Activated gamma-delta T cell treated with anti-CD3 and anti-CD28 coated beads, Interleukin-2, amount 50 U/mL, for 16 hours (primary cell): Measurements from ENCODE around the gene COL10A1.
"Not testable (repeated sequence)": the region's sequence is repeated elsewhere in the genome, so short reads cannot be mapped to it uniquely, and the experiment has no call there.

ENCODE experiments used
- DNase-seq: peaks from one replicate; pipeline ENCODE4 v3.0.0-alpha.2; 2020; ENCODE audit warnings: low read depth

The COL10A1 gene

DNA sequence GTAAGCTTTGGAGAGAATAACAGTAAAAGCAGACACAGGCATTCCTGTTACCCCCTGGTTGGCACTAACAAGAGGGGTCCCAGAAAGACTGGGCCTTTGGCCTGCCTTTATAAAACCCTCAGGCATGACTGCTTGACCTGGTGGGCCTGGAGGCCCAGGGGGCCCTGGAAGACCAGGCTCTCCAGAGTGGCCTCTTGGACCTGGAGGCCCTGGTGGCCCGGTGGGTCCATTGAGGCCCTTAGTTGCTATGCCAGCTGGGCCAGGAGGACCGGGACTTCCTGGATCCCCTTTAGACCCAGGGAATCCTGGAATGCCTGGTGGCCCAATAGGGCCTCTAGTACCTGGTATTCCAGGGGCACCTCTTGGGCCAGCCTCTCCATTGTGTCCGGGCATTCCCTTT is 5.5 kb downstream of the COL10A1 start:
- no peak for DNase-seq

GRCh38 chr6:116118608-116119007 is 7.3 kb downstream of the COL10A1 start:
- no peak for DNase-seq

- no peak for DNase-seq
These were observed 10.2 kb downstream of the COL10A1 start for GRCh38 chr6:116115781-116116180.

DNA sequence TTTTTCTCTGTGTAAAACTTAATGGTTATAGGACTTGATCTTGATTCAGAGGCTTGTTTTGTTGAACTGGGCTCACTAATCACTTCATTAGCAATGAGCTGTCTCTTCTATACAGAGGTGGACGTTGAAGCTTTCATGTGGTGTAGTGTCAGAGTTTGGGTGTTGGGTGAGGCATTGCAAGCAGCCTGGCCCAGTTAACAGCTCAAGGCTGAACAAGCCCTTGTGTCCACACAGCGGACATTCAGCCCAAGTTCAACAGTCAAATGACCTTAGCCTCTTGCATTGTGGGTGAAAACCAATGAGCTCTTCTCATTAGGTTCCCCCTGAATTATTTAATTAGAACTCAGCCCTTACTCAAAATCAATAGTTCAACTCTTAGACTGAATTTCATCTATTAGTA is 12.5 kb downstream of the COL10A1 start:
- DNase-seq, result no peak

- no peak for DNase-seq
These were observed 14.1 kb downstream of the COL10A1 start for GRCh38 chr6:116111552-116112528.

GRCh38 chr6:116108836-116109235 is 17.1 kb downstream of the COL10A1 start:
- no peak for DNase-seq

GRCh38 chr6:116106146-116106545 is 19.8 kb downstream of the COL10A1 start:
- DNase-seq, result no peak

DNA sequence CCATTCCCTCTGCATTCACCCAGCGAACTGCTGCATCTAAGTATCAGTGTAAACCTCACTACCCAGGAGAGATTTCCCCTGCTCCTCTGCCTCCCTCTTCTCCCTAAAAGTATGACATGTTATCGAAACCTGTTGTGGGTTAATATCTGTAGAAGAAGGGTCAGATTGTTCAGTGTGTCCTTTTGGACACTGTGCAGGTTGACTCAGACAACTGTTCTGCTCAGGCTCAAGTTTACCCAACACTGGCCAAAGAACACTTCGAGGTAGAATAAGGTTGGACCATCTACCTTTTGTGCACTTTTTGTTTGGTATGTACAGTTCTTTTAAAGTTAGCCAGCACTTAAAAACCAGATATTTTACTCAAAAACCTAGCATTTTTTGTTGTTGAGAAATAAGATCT is 20.7 kb downstream of the COL10A1 start:
- DNase-seq, result no peak

DNA sequence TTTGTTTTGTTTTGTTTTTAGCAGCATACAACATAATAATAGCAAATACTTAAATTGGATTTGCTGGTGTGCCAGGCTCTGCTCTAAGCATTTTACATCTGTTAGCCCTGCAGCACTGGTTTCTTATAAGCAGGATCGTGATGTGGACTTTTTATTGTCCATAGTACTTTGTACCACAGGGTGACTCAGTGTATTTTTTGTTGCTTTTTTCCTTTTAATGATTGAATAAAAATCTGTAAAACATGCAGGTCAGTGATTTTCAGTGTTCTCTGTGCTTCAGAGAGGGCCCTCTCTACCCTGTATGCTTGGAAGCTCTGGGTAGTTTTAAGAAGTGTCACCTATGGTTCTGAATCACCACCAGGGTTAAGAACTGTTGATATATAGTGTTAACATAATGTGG is 21.3 kb downstream of the COL10A1 start:
- DNase-seq, result no peak

DNA sequence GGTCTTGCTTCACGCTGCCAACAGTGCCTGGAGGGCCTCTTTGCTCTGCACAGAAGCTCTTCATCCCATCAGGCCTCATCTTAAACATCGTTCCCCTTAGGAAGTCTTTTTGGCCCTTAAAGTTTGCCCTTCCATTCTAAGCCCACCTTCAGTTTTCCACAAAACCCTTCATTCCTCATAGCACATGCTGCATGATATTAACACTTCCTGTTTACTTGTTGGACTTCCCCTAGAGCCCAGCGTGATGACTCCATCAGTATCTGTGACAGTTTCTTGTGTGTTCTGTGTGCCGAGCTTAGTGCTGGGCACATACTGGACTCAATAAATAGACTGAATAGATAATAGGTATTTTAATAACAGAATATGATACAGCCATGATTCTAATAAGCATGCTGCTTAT is 23.1 kb downstream of the COL10A1 start:
- no peak for DNase-seq

- no peak for DNase-seq
These were observed 24.1 kb downstream of the COL10A1 start for GRCh38 chr6:116101790-116102189.

DNA sequence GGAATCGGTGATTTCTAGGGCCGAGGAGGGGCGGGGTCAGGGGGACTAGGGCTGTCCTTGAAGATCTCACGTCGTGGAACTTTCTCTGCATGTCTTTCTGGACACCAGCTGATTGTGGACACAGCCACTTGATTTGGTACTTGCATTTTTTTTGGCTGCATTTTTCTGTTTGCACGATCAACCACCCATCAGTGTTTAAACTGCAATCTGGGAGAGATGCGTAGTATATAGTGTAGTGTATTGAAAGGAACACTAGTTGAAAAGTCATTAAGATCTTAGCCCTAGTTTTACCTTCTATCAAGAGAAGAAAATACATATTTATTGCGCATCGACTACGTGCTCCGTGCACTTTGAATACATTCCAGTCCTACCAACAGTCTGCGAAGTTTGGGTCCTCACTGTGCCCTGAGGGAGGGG is 24.6 kb downstream of the COL10A1 start:
- no peak for DNase-seq

DNA sequence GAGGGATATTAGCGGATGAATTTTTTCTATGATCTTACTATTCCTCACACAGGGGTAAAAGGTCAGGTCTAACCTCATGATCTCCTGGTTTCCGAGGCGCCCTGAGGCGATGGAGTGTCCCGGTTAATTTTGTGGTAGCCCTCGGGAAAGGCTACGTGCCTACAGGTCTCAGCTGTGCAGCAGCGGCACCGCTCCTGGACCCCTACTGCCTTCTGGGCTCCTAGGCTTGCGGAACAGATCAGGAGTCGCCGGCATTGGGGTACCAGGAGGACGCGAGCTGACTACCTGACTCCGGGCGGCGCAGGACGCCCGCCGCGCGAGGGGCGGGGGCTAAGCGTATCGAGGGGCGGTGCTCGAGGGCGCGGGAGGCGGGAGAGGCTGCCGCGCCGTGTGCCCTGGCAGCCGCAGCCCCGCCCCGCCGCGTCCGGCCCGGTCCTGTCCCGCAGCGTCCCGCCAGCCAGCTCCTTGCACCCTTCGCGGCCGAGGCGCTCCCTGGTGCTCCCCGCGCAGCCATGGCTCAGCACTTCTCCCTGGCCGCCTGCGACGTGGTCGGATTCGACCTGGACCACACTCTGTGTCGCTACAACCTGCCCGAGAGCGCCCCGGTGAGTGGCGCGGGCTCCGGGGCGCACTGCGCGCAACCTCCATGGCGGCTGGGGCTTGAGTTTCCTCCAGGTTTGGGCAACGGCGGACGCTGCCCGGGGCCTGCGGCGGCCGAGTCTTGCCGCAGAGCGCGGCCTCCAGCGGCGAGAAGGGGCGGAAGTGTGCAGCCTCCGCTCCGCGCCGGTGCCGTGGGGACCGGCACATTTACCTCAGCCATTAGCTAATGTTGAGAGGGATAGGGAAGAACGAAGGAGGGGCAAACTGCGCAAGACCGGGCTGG is 25.3 kb downstream of the COL10A1 start, which contains the start of gene NT5DC1:
Gene NT5DC1, plus strand, starts transcription at position 435 of the 883 bp plus-strand sequence. Its CDS starts 78 bp downstream, at position 513.
- peak; percentile 78 for DNase-seq

DNA sequence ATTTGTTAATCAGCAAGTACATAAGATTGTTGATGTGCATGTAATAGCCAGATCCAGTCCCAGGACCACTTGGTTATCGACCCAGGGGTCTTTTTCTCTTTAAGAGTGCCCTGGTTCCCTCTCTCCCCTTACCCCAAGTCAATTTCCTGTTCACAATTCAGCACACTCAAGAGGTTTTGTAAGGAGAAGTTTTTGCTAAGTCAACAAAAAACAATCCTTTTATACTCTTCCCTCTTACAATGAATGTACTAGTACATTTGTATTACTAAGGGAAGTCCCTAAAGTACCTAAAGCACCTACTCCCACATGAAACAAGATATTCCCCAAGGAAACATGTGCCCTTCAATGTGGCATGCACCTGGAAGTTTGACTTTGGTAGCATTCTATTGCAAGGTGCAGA is 26.9 kb downstream of the COL10A1 start:
- no peak for DNase-seq

DNA sequence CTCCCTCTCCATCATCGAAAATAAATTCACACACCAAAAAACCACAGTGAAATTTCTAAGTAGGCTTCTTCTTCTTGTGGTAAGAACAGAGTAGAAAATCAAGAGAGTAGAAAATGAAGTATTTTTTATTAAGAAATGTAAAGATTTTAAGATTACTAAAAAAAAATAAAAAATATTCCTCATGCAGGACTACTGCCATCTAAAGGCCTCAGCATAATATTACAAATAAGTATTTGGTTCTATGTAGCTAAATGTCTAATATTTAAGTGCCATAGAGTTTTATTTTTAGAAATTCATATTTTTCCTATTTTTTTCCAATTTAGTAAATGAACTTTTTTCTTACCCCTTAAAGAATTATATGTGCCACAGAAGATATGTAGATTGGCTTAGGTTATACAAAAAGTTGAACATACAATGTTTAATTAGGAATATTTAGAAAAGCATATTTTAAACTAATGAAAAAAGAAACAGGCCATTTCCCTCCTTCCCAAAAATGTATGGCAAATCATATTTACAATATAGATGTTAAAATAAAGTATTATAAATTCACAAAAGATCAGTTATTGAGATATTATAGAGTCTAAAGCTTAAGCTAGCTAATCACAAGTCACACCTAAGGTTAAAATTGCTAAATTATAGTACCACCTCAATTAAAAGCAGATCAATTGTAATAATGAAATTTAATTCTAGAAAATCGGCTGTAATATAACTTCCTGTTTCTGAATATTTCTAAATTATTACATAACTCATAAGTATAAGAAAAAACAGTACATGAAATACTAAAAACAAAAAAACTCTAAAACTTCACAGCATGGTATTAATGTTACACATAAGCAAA is 28.7 kb downstream of the COL10A1 start:
- DNase-seq, result no peak

GRCh38 chr6:116096048-116096759 is 29.7 kb downstream of the COL10A1 start:
- DNase-seq, result not testable (repeated sequence)

GRCh38 chr6:116094041-116094440 is 31.9 kb downstream of the COL10A1 start:
- DNase-seq, result no peak

GRCh38 chr6:116090251-116090650 is 35.7 kb downstream of the COL10A1 start:
- no peak for DNase-seq

DNA sequence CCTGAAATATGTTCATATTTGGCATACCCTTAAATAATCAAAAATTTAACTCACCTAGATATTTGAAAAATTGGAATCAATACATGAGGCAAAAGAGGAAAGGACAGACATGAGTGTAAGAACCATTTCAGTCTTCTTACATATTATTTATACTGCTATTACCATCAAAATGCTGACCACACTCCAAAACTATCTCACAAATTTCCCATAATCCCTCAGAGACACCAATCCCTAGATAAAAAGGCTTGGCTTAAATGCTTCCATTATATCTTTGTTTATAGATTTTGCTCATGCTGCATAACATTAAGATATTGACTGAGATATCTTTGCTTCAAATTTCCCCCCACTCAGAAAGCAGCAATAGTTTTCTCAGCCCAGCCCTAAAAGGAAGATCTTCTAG is 37.0 kb downstream of the COL10A1 start:
- DNase-seq, result no peak

DNA sequence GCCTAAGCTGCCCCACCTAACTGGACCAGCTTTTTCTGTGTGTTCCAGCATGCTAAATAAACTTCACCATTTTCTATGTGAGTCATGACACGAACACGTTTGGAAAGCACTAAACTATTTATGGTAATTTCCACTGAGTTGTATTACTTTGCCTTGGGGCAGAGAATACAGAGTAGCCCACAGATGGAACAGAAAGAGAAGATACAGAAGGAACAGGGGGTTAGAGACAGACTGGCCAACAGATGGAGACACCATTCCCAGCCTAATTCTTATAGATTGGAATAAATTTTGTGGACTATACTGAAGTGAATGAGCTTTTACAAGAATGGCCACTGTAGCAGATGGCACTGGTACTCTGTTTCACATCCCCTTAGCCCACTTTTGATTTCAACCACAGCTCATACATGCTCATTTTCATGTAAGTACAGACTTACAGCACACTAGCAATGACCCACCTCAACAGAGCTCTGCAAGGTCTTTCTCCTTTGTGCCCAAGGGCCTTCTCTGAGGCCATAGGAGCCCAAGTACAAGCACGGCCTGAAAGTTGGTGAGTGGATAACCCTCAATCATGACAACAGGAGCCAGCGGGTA is 38.4 kb downstream of the COL10A1 start:
- DNase-seq, result no peak

GRCh38 chr6:116084284-116084683 is 41.6 kb downstream of the COL10A1 start:
- DNase-seq, result no peak
